Neural progenitor cell (in vitro differentiated cells): ENCODE measurements around the gene HACE1. TPM values are rescaled to one million over a fixed set of nuclear protein-coding genes. Genes with fewer than 3 reads are reported as not detected.

Experiments
- DNase-seq: peaks from one replicate; pipeline ENCODE4 v3.0.0-alpha.2; 2016; ENCODE audit warnings: low spot score
- H2AFZ ChIP-seq: fragments of 200-600 bp; sonication (generic); replicated peaks from 2 replicates; pipeline ENCODE4 v1.6.1; 2016; ENCODE audit warnings: antibody characterized with exemption
- H3F3A ChIP-seq: fragments of 200-600 bp; sonication (generic); 2 replicates; pipeline ENCODE4 v1.6.1; 2016; ENCODE audit warnings: antibody characterized with exemption, low read depth
- H3K27ac ChIP-seq: fragments of 200-600 bp; sonication (generic); 2 replicates; pipeline ENCODE4 v1.5.1; 2016; ENCODE audit warnings: mild to moderate bottlenecking
- H3K27me3 ChIP-seq: fragments of 200-600 bp; sonication (generic); 2 replicates; pipeline ENCODE4 v1.6.1; 2016; ENCODE audit warnings: mild to moderate bottlenecking, moderate library complexity
- H3K36me3 ChIP-seq: fragments of 200-600 bp; sonication (generic); 2 replicates; pipeline ENCODE4 v1.5.1; 2016
- H3K4me1 ChIP-seq: fragments of 200-600 bp; sonication (generic); 2 replicates; pipeline ENCODE4 v1.6.1; 2016; ENCODE audit warnings: mixed run types
- H3K4me2 ChIP-seq: fragments of 200-600 bp; sonication (generic); 2 replicates; pipeline ENCODE4 v1.6.1; 2016
- H3K4me3 ChIP-seq: fragments of 200-600 bp; sonication (generic); 2 replicates; pipeline ENCODE4 v1.5.1; 2016
- H3K79me2 ChIP-seq: fragments of 200-600 bp; sonication (generic); 2 replicates; pipeline ENCODE4 v1.6.1; 2016; ENCODE audit warnings: low read depth
- H3K9ac ChIP-seq: fragments of 200-600 bp; sonication (generic); 2 replicates; pipeline ENCODE4 v1.6.1; 2016
- H3K9me3 ChIP-seq: fragments of 200-600 bp; sonication (generic); 2 replicates; pipeline ENCODE4 v1.5.1; 2016; ENCODE audit warnings: low read depth
- H4K20me1 ChIP-seq: fragments of 200-600 bp; sonication (generic); 2 replicates; pipeline ENCODE4 v1.6.1; 2016; ENCODE audit warnings: low read depth
- H3K27ac Mint-ChIP-seq: 3 replicates; pipeline ENCODE4 v1.8.0; 2021; ENCODE audit warnings: mixed read lengths
- H3K27me3 Mint-ChIP-seq: 2 replicates; pipeline ENCODE4 v1.8.0; 2022; ENCODE audit warnings: low read depth, mild to moderate bottlenecking, inconsistent platforms, moderate library complexity, mixed read lengths; ENCODE audit not compliant: insufficient read depth
- H3K36me3 Mint-ChIP-seq: 3 replicates; pipeline ENCODE4 v1.8.0; 2021; ENCODE audit warnings: mixed read lengths
- H3K4me1 Mint-ChIP-seq: 3 replicates; pipeline ENCODE4 v1.8.0; 2021; ENCODE audit warnings: mixed read lengths
- H3K4me3 Mint-ChIP-seq: 3 replicates; pipeline ENCODE4 v1.8.0; 2021; ENCODE audit warnings: mild to moderate bottlenecking, moderate library complexity, mixed read lengths
- H3K9me3 Mint-ChIP-seq: 3 replicates; pipeline ENCODE4 v1.8.0; 2020; ENCODE audit warnings: mixed read lengths
- CTCF ChIP-seq: fragments of 200-600 bp; sonication (generic); IDR thresholded peaks from 2 replicates; pipeline ENCODE4 v1.5.1; 2017; ENCODE audit warnings: antibody characterized with exemption, mild to moderate bottlenecking
- EZH2 ChIP-seq: fragments of 200-600 bp; sonication (generic); IDR thresholded peaks from 2 replicates; pipeline ENCODE4 v1.6.1; 2017; ENCODE audit warnings: antibody characterized with exemption, mild to moderate bottlenecking, moderate library complexity
- EZH2phosphoT487 ChIP-seq: fragments of 200-600 bp; sonication (generic); IDR thresholded peaks from 2 replicates; pipeline ENCODE4 v1.6.1; 2017; ENCODE audit warnings: antibody characterized with exemption
- total RNA-seq: library from RNA; depleted of rRNA; stranded (reverse); fragments of >200 nt; gene quantifications from 2 replicates; pipeline ENCODE4 v1.2.3, GENCODE V29; 2015; ENCODE audit warnings: low replicate concordance

The HACE1 gene
- total RNA-seq, 1 donor from 2014 or later, result 53.3 TPM

- Mint-ChIP-seq H3K27ac (no peak overlapping the region), H3K4me1 (peaks cover 23% of the 10 kb centered on the region), H3K4me3 (no peak overlapping the region), H3K36me3 (no peaks in the 10 kb centered on the region), H3K27me3 (peaks cover 11% of the 10 kb centered on the region), H3K9me3 (peaks cover 7% of the 10 kb centered on the region)
- TF ChIP-seq EZH2 (no peak), EZH2phosphoT487 (no peak), CTCF (no peak)
- H3K27me3 ChIP-seq, result no peaks in the 10 kb centered on the region
- H3K9me3 ChIP-seq, result no peaks in the 10 kb centered on the region
- H4K20me1 ChIP-seq, result no peaks in the 10 kb centered on the region
- no peaks in the 10 kb centered on the region for H3K36me3 ChIP-seq
- H3K9ac ChIP-seq, result no peak overlapping the region
- H3K4me1 ChIP-seq, result no peaks in the 10 kb centered on the region
- no peaks in the 10 kb centered on the region for H3F3A ChIP-seq
- no peaks in the 10 kb centered on the region for H3K79me2 ChIP-seq
- no peak overlapping the region for H2AFZ ChIP-seq
- no peak overlapping the region for H3K4me3 ChIP-seq
- no peak for DNase-seq
- no peak overlapping the region for H3K27ac ChIP-seq
- no peak overlapping the region for H3K4me2 ChIP-seq
These were observed 173.1 kb downstream of the HACE1 start for GRCh38 chr6:104686550-104687175.

GRCh38 chr6:104685871-104686549, 173.7 kb downstream of the HACE1 start:
- no peak for TF ChIP-seq EZH2
- TF ChIP-seq EZH2phosphoT487, result no peak
- TF ChIP-seq CTCF, result no peak
- Mint-ChIP-seq H3K4me3 (no peak overlapping the region), H3K36me3 (no peaks in the 10 kb centered on the region), H3K27me3 (peaks cover 11% of the 10 kb centered on the region), H3K4me1 (peaks cover 23% of the 10 kb centered on the region), H3K27ac (no peak overlapping the region), H3K9me3 (peaks cover 7% of the 10 kb centered on the region)
- H3K4me2 ChIP-seq, result no peak overlapping the region
- no peak overlapping the region for H2AFZ ChIP-seq
- no peaks in the 10 kb centered on the region for H3K4me1 ChIP-seq
- H3K27ac ChIP-seq, result no peak overlapping the region
- no peaks in the 10 kb centered on the region for H3K79me2 ChIP-seq
- H3K9me3 ChIP-seq, result no peaks in the 10 kb centered on the region
- H3K4me3 ChIP-seq, result no peak overlapping the region
- no peaks in the 10 kb centered on the region for H3F3A ChIP-seq
- H3K27me3 ChIP-seq, result no peaks in the 10 kb centered on the region
- no peak for DNase-seq
- H3K36me3 ChIP-seq, result no peaks in the 10 kb centered on the region
- H4K20me1 ChIP-seq, result no peaks in the 10 kb centered on the region
- H3K9ac ChIP-seq, result no peak overlapping the region

GRCh38 chr6:104684911-104685415, 174.8 kb downstream of the HACE1 start:
- Mint-ChIP-seq H3K4me1 (peaks cover 18% of the 10 kb centered on the region), H3K9me3 (peaks cover 1% of the 10 kb centered on the region), H3K27me3 (peaks cover 8% of the 10 kb centered on the region), H3K36me3 (no peaks in the 10 kb centered on the region), H3K4me3 (no peak overlapping the region), H3K27ac (no peak overlapping the region)
- Histone ChIP-seq H4K20me1 (no peaks in the 10 kb centered on the region), H3K36me3 (no peaks in the 10 kb centered on the region), H3K4me2 (no peak overlapping the region), H3K4me1 (no peaks in the 10 kb centered on the region), H3K9ac (no peak overlapping the region), H3K4me3 (no peak overlapping the region), H3K79me2 (no peaks in the 10 kb centered on the region), H3K27ac (no peak overlapping the region), H3K27me3 (no peaks in the 10 kb centered on the region), H3K9me3 (no peaks in the 10 kb centered on the region), H2AFZ (no peak overlapping the region), H3F3A (no peaks in the 10 kb centered on the region)
- TF ChIP-seq CTCF (no peak), EZH2phosphoT487 (no peak), EZH2 (no peak)
- DNase-seq, result no peak
